Measurements from ENCODE around the gene TSPAN16.

The TSPAN16 gene

DNA sequence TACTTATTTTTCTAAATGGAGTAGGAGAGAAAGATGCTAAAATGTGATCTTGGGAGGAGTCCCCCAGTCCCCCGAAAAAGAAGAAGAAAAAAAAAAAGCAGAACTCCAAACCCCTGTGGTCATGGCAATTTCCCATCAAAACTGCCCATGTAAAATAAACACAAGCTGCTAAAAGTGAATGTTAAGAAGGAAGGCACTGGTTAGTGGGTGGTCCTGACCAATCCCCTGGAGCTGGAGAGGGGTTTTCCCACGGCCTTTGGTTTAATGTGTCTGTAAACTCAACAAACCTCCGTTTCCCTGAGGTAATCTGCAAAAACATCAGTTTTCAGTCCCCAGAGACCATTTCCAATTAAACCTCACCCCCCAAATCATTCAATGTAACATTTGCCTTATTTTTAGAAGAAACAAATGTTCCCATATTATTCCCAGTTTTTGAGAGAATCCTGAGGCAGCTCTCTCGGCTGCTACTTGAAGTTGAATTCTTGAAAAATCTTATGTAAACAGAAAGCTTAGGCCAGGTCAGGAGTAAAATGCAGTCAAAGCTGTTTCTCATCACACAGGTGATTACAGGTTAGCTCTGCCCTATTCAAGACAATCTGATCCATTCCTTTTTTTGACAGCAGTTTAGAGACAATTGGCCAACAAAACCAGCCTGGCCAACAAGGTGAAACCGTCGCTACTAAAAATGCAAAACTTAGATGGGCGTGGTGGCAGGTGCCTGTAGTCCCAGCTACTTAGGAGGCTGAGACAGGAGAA, 26.5 kb downstream of the TSPAN16 start:
- in situ Hi-C loops (cut with MboI; ENCODE audit: low sequenced_read_pairs, unreplicated experiment), result no loop called here
- TF ChIP-seq, protein P1, sequence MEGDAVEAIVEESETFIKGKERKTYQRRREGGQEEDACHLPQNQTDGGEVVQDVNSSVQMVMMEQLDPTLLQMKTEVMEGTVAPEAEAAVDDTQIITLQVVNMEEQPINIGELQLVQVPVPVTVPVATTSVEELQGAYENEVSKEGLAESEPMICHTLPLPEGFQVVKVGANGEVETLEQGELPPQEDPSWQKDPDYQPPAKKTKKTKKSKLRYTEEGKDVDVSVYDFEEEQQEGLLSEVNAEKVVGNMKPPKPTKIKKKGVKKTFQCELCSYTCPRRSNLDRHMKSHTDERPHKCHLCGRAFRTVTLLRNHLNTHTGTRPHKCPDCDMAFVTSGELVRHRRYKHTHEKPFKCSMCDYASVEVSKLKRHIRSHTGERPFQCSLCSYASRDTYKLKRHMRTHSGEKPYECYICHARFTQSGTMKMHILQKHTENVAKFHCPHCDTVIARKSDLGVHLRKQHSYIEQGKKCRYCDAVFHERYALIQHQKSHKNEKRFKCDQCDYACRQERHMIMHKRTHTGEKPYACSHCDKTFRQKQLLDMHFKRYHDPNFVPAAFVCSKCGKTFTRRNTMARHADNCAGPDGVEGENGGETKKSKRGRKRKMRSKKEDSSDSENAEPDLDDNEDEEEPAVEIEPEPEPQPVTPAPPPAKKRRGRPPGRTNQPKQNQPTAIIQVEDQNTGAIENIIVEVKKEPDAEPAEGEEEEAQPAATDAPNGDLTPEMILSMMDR (IDR thresholded peaks at IDR 0.05; ENCODE audit: borderline replicate concordance, control extremely low read depth, extremely low read depth, insufficient read depth, missing control alignments), result no peak
- peak; percentile 32 for DNase-seq (ENCODE audit: low spot score)

DNA sequence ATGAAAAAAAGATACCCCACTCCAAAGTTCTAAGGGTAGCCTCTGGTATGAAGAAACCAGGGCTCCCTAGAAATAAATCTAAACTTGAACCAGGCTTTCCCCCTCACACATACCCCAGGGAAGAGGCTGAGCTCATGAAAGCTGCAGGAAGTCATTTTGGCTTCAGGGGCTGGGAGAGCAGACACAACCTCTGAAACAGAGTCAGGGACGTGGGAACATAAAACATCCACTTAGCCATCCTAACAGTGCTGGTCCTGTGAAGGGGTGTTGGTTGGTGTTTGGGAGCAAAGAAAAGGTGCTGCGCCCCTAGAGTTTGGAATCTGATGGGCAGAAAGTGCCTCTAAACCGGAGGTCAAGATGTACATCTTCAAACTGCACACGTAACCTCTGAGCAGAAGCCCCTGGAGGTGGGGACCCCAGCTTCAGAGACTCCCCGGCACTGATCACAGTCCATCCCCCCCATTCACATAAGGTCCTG, 27.7 kb downstream of the TSPAN16 start:
- in situ Hi-C loops (cut with MboI; ENCODE audit: low sequenced_read_pairs, unreplicated experiment), result no loop called here
- TF ChIP-seq, protein P1 (IDR thresholded peaks at IDR 0.05; ENCODE audit: borderline replicate concordance, control extremely low read depth, extremely low read depth, insufficient read depth, missing control alignments), result no peak
- no peak for DNase-seq (ENCODE audit: low spot score)

DNA sequence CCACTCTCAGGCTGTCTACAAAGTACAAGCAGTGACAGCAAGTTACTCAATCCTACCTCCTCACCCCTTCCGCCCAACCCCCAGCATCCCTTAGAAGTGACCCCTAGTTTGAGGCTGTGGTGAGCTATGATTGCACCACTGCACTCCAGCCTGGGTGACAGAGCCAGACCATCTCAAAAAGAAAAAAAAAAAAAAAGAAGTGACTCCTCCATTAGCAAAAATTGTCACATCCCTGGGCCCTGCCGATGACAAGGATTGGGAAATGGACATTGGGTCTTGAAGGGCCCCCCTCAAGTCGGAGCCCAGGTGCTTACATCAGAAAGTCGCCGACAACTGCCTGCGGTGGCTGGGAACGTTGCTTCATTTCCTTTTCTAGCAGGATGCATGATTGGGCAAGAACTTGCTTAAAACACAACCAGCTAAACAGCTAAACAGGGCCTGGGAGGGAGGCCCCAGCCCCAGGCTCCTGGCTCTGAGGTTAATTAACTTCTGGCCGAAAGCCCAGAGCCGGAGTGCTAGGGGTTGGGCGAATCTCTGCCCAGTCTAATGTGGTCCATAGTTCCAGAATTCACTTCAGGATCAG, 28.2 kb downstream of the TSPAN16 start:
- peak; percentile 74 for DNase-seq (ENCODE audit: low spot score)
- in situ Hi-C loops (cut with MboI; ENCODE audit: low sequenced_read_pairs, unreplicated experiment), result no loop called here
- TF ChIP-seq, protein P1 (IDR thresholded peaks at IDR 0.05; ENCODE audit: borderline replicate concordance, control extremely low read depth, extremely low read depth, insufficient read depth, missing control alignments), result no peak

DNA sequence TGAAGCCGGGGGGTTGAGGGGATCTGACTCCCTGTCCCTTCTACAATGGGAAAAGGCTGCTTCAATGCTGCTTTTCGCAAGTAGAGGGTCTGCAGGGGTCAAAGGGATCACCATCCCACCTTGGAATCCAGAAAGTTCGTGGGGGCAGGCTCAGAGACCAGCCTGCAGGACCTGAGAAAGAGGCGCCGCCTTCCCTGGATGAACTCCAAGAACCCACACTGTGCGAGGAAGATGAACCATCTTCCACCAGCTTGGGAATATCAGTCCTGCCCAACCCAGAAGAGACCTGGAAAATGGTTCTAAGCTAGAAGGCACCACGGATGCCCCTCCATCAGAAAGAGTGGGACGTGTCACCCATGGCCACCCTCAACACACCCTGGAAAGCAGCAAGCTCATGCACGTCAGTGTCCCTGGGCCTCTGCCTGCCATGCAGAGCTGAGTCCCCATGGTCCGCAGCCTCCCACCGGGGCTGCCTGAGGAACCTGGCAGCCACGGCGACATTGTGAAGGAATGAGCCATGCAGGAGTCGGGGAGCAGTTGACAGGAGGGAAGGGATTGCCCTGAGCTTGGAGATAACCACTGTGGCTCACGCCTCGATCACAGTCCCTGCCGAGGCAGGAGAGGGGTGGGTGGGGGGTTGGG, 28.9 kb downstream of the TSPAN16 start:
- in situ Hi-C loops (cut with MboI; ENCODE audit: low sequenced_read_pairs, unreplicated experiment), result no loop called here
- DNase-seq (ENCODE audit: low spot score), result no peak
- TF ChIP-seq, protein P1 (IDR thresholded peaks at IDR 0.05; ENCODE audit: borderline replicate concordance, control extremely low read depth, extremely low read depth, insufficient read depth, missing control alignments), result no peak

DNA sequence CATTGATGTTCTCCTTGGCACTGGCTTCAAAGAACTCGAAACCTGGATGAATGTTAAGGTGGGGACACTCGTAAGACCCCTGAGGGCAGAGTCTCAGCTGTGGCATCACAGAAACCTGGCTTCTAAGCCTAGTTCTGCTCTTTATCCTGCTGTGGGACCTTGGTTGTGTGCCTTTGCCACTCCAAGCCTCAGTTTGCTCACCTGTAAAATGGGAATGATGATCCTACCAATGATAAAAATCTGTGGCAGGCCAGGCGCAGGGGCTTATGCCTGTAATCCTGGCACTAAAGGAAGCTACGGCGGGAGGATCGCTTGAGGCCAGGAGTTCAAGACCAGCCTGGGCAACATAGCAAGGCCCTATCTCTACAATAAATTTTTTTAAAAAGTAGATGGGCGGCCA, 29.6 kb downstream of the TSPAN16 start:
- in situ Hi-C loops (cut with MboI; ENCODE audit: low sequenced_read_pairs, unreplicated experiment), result no loop called here
- TF ChIP-seq, protein P1 (IDR thresholded peaks at IDR 0.05; ENCODE audit: borderline replicate concordance, control extremely low read depth, extremely low read depth, insufficient read depth, missing control alignments), result no peak
- peak; percentile 3 for DNase-seq (ENCODE audit: low spot score)

DNA sequence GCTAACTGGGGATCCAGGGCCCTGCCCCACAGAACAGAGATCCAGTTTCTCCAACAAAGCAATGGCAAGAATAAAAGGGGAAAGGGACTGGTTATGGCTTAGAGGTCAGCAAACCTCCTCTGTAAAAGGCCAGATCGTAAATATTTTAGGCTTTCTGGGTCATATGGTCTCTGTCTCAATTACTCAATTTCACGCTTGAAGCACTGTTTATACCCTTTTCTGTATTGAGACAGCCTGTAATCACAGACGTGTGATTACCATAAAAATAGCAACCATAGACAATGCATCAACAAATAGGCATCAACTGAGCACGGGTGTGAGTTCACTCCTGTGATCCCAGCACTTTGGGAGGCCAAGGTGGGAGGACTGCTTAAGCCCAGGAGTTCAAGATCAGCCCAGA, 34.2 kb downstream of the TSPAN16 start:
- in situ Hi-C loops (cut with MboI; ENCODE audit: low sequenced_read_pairs, unreplicated experiment), result no loop called here
- no peak for DNase-seq (ENCODE audit: low spot score)
- TF ChIP-seq, protein P1 (IDR thresholded peaks at IDR 0.05; ENCODE audit: borderline replicate concordance, control extremely low read depth, extremely low read depth, insufficient read depth, missing control alignments), result no peak

All from GM13976 (cell line).